ENCODE results near the gene PRKCA. TPM values are rescaled to one million over a fixed set of nuclear protein-coding genes. Genes with fewer than 3 reads are reported as not detected.

PRKCA gene
- total RNA-seq, 2 donors from 2014 or later = 6.5 to 6.6 TPM

- Histone ChIP-seq H3K27me3 (no peaks in the 10 kb centered on the region), H3K4me1 (no peaks in the 10 kb centered on the region), H3K27ac (no peak overlapping the region), H3K9me3 (no peaks in the 10 kb centered on the region), H3K36me3 (replicated peaks in 1 of 2; ENCODE audit: insufficient read depth in 1 of 2, low read depth in 2 of 2) (no peaks in the 10 kb centered on the region), H3K4me3 (no peak overlapping the region)
- 95 to 98% methylated on average over 4 of the region's 4 CpGs for WGBS, 2 donors
- ATAC-seq (no peak), DNase-seq (no peak)
- TF ChIP-seq CTCF (IDR thresholded peaks at IDR 0.05) (no peak), POLR2A (IDR thresholded peaks at IDR 0.05) (no peak)
- intact Hi-C loops (cut with DNase I) = no loop called here
Measured at GRCh38 chr17:66664336-66664735, 361.9 kb downstream of the PRKCA start.

- no peak for ATAC-seq
- no peak for DNase-seq
- no peak for TF ChIP-seq POLR2A (IDR thresholded peaks at IDR 0.05)
- no peak for TF ChIP-seq CTCF (IDR thresholded peaks at IDR 0.05)
- Histone ChIP-seq H3K27me3 (no peaks in the 10 kb centered on the region), H3K9me3 (no peaks in the 10 kb centered on the region), H3K27ac (no peak overlapping the region), H3K4me3 (no peak overlapping the region), H3K4me1 (no peaks in the 10 kb centered on the region), H3K36me3 (replicated peaks in 1 of 2; ENCODE audit: insufficient read depth in 1 of 2, low read depth in 2 of 2) (no peaks in the 10 kb centered on the region)
- intact Hi-C loops (cut with DNase I) = no loop called here
- 82 to 97% methylated on average over 4 of the region's 4 CpGs for WGBS, 2 donors
Measured at GRCh38 chr17:66665194-66665593, 362.8 kb downstream of the PRKCA start.

- Histone ChIP-seq H3K9me3 (no peaks in the 10 kb centered on the region), H3K4me3 (no peak overlapping the region), H3K27me3 (no peaks in the 10 kb centered on the region), H3K27ac (no peak overlapping the region), H3K36me3 (replicated peaks in 1 of 2; ENCODE audit: insufficient read depth in 1 of 2, low read depth in 2 of 2) (no peaks in the 10 kb centered on the region), H3K4me1 (no peaks in the 10 kb centered on the region)
- 90 to 92% methylated on average over 5 of the region's 5 CpGs for WGBS, 2 donors
- TF ChIP-seq CTCF (IDR thresholded peaks at IDR 0.05) (no peak), POLR2A (IDR thresholded peaks at IDR 0.05) (no peak)
- no peak for DNase-seq
- ATAC-seq = no peak
- intact Hi-C loops (cut with DNase I) = no loop called here
Measured at GRCh38 chr17:66667090-66667489, 364.7 kb downstream of the PRKCA start.

GRCh38 chr17:66667491-66668030 lies 365.1 kb downstream of the PRKCA start:
- Histone ChIP-seq H3K4me1 (no peaks in the 10 kb centered on the region), H3K27ac (no peak overlapping the region), H3K27me3 (no peaks in the 10 kb centered on the region), H3K4me3 (no peak overlapping the region), H3K36me3 (replicated peaks in 1 of 2; ENCODE audit: insufficient read depth in 1 of 2, low read depth in 2 of 2) (no peaks in the 10 kb centered on the region), H3K9me3 (no peaks in the 10 kb centered on the region)
- TF ChIP-seq CTCF (IDR thresholded peaks at IDR 0.05) (no peak), POLR2A (IDR thresholded peaks at IDR 0.05) (no peak)
- ATAC-seq = no peak
- WGBS, 2 donors = 83 to 97% methylated on average over 4 of the region's 4 CpGs
- intact Hi-C loops (cut with DNase I) = no loop called here
- no peak for DNase-seq

- Histone ChIP-seq H3K36me3 (replicated peaks in 1 of 2; ENCODE audit: insufficient read depth in 1 of 2, low read depth in 2 of 2) (no peaks in the 10 kb centered on the region), H3K9me3 (no peaks in the 10 kb centered on the region), H3K4me1 (no peaks in the 10 kb centered on the region), H3K27ac (no peak overlapping the region), H3K27me3 (no peaks in the 10 kb centered on the region), H3K4me3 (no peak overlapping the region)
- ATAC-seq = no peak
- TF ChIP-seq POLR2A (IDR thresholded peaks at IDR 0.05) = no peak
- TF ChIP-seq CTCF (IDR thresholded peaks at IDR 0.05) = no peak
- WGBS, 2 donors = 82 to 91% methylated on average over 3 of the region's 3 CpGs
- intact Hi-C loops (cut with DNase I) = loop anchor here (10.0 kb wide), 1 partner anchor 415 kb away; no protein-coding TSS in a partner anchor
- DNase-seq = no peak
Measured at GRCh38 chr17:66670206-66670605, 367.8 kb downstream of the PRKCA start.
